Measurements from ENCODE around the gene BRI3BP.

- TF ChIP-seq, protein P1, sequence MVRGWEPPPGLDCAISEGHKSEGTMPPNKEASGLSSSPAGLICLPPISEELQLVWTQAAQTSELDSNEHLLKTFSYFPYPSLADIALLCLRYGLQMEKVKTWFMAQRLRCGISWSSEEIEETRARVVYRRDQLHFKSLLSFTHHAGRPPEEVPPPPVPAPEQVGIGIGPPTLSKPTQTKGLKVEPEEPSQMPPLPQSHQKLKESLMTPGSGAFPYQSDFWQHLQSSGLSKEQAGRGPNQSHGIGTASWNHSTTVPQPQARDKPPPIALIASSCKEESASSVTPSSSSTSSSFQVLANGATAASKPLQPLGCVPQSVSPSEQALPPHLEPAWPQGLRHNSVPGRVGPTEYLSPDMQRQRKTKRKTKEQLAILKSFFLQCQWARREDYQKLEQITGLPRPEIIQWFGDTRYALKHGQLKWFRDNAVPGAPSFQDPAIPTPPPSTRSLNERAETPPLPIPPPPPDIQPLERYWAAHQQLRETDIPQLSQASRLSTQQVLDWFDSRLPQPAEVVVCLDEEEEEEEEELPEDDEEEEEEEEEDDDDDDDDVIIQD (CRISPR knock-in tag; IDR thresholded peaks at IDR 0.05): no peak
- TF ChIP-seq CCNT2 (IDR thresholded peaks at IDR 0.05; ENCODE audit: borderline replicate concordance, extremely low read depth, insufficient read length, low read depth, low read length): no peak
- no peak for TF ChIP-seq ZNF280B (CRISPR knock-in tag; IDR thresholded peaks at IDR 0.05)
- TF ChIP-seq MED1 (CRISPR knock-in tag; IDR thresholded peaks at IDR 0.05; ENCODE audit: borderline replicate concordance): no peak
- TF ChIP-seq POLR2A (conservative IDR thresholded peaks at IDR 0.05): no peak
- TF ChIP-seq SRF (CRISPR knock-in tag; IDR thresholded peaks at IDR 0.05): no peak
- TF ChIP-seq HDAC6 (IDR thresholded peaks at IDR 0.05; ENCODE audit: low read depth, low read length): no peak
- no peak for TF ChIP-seq GABPA (tag; conservative IDR thresholded peaks at IDR 0.05; ENCODE audit: low read depth)
- no peak for TF ChIP-seq JUND (IDR thresholded peaks at IDR 0.05; ENCODE audit: borderline replicate concordance, low read depth, low read length)
- no peak for TF ChIP-seq JUND (tag; IDR thresholded peaks at IDR 0.05; ENCODE audit: borderline replicate concordance, low read depth, low read length)
- no peak for TF ChIP-seq TAF7 (tag; IDR thresholded peaks at IDR 0.05)
- TF ChIP-seq STAT5B (CRISPR knock-in tag; IDR thresholded peaks at IDR 0.05): no peak
- no peak for TF ChIP-seq THAP7 (CRISPR knock-in tag; IDR thresholded peaks at IDR 0.05)
Measured at GRCh38 chr12:125050446-125050845, 57.0 kb downstream of the BRI3BP start.
